H9 (cell line): ENCODE data around the gene ST6GALNAC3. TPM values are rescaled to one million over a fixed set of nuclear protein-coding genes. Genes with fewer than 3 reads are reported as not detected.

Experiments
- DNase-seq: peaks from one replicate; pipeline ENCODE4 v3.0.0-alpha.2; 2017
- H2AFZ ChIP-seq: one replicate; pipeline ENCODE4 v1.6.1; 2013; ENCODE audit warnings: mild to moderate bottlenecking, low read length, control low read depth, moderate library complexity
- H2AK5ac ChIP-seq: 2 replicates; pipeline ENCODE4 v1.6.1; 2013; ENCODE audit warnings: low read length, control low read depth, mixed read lengths; ENCODE audit not compliant: insufficient read length
- H2BK120ac ChIP-seq: one replicate; pipeline ENCODE4 v1.6.1; 2013; ENCODE audit warnings: low read depth, mild to moderate bottlenecking, low read length, control low read depth, inconsistent platforms; ENCODE audit not compliant: poor library complexity, severe bottlenecking
- H2BK12ac ChIP-seq: 2 replicates; pipeline ENCODE4 v1.6.1; 2013; ENCODE audit warnings: low read length, control low read depth, mixed read lengths, low read depth; ENCODE audit not compliant: insufficient read length
- H2BK15ac ChIP-seq: 2 replicates; pipeline ENCODE4 v1.6.1; 2013; ENCODE audit warnings: low read depth, low read length, control low read depth
- H2BK20ac ChIP-seq: one replicate; pipeline ENCODE4 v1.6.1; 2013; ENCODE audit warnings: low read depth, mild to moderate bottlenecking, low read length, control low read depth, inconsistent platforms; ENCODE audit not compliant: poor library complexity, severe bottlenecking
- H2BK5ac ChIP-seq: 2 replicates; pipeline ENCODE4 v1.6.1; 2013; ENCODE audit warnings: low read length, control low read depth, mixed read lengths; ENCODE audit not compliant: insufficient read length
- H3K14ac ChIP-seq: 2 replicates; pipeline ENCODE4 v1.6.1; 2013; ENCODE audit warnings: low read length, control low read depth; ENCODE audit not compliant: insufficient read depth
- H3K18ac ChIP-seq: 2 replicates; pipeline ENCODE4 v1.6.1; 2013; ENCODE audit warnings: low read depth, mild to moderate bottlenecking, mixed read lengths, low read length, control low read depth; ENCODE audit not compliant: insufficient read length
- H3K23ac ChIP-seq: 2 replicates; pipeline ENCODE4 v1.6.1; 2013; ENCODE audit warnings: low read length, control low read depth, mixed read lengths, low read depth; ENCODE audit not compliant: insufficient read length
- H3K23me2 ChIP-seq: 2 replicates; pipeline ENCODE4 v1.6.1; 2013; ENCODE audit warnings: low read depth, mild to moderate bottlenecking, mixed read lengths, low read length, control low read depth; ENCODE audit not compliant: insufficient read length, poor library complexity, severe bottlenecking
- H3K27ac ChIP-seq: 2 replicates; pipeline ENCODE4 v1.5.1; 2013; ENCODE audit warnings: low read length, control low read depth, mixed read lengths, low read depth; ENCODE audit not compliant: insufficient read length
- H3K27me3 ChIP-seq: 2 replicates; pipeline ENCODE4 v1.6.1; 2013; ENCODE audit warnings: low read length, control low read depth, inconsistent platforms; ENCODE audit not compliant: insufficient read depth
- H3K4ac ChIP-seq: 2 replicates; pipeline ENCODE4 v1.6.1; 2013; ENCODE audit warnings: low read depth, mild to moderate bottlenecking, control low read depth, inconsistent platforms, low read length, moderate library complexity
- H3K4me1 ChIP-seq: 2 replicates; pipeline ENCODE4 v1.6.1; 2013; ENCODE audit warnings: low read length, control low read depth, inconsistent platforms; ENCODE audit not compliant: insufficient read depth
- H3K4me2 ChIP-seq: 2 replicates; pipeline ENCODE4 v1.6.1; 2013; ENCODE audit warnings: low read length, control low read depth, mixed read lengths; ENCODE audit not compliant: insufficient read length, insufficient read depth
- H3K56ac ChIP-seq: 2 replicates; pipeline ENCODE4 v1.6.1; 2013; ENCODE audit warnings: low read depth, mild to moderate bottlenecking, mixed read lengths, low read length, control low read depth; ENCODE audit not compliant: insufficient read length
- H3K79me1 ChIP-seq: 2 replicates; pipeline ENCODE4 v1.6.1; 2013; ENCODE audit warnings: low read depth, mild to moderate bottlenecking, moderate library complexity, low read length, control low read depth, inconsistent platforms; ENCODE audit not compliant: insufficient read depth, poor library complexity, severe bottlenecking
- H3K79me2 ChIP-seq: 2 replicates; pipeline ENCODE4 v1.6.1; 2013; ENCODE audit warnings: low read length, control low read depth, inconsistent platforms; ENCODE audit not compliant: insufficient read depth
- H3K9ac ChIP-seq: 2 replicates; pipeline ENCODE4 v1.6.1; 2013; ENCODE audit warnings: low read length, control low read depth, mixed read lengths; ENCODE audit not compliant: insufficient read length; ENCODE audit errors: extremely low read depth
- H3K9me3 ChIP-seq: one replicate; pipeline ENCODE4 v1.6.1; 2013; ENCODE audit warnings: low read depth, low read length, inconsistent platforms; ENCODE audit not compliant: control insufficient read depth
- H3T11ph ChIP-seq: one replicate; pipeline ENCODE4 v1.6.1; 2013; ENCODE audit warnings: mild to moderate bottlenecking, low read length, control low read depth, inconsistent platforms
- H4K20me1 ChIP-seq: one replicate; pipeline ENCODE4 v1.6.1; 2013; ENCODE audit not compliant: control insufficient read depth, insufficient read length, insufficient read depth
- H4K5ac ChIP-seq: 2 replicates; pipeline ENCODE4 v1.6.1; 2013; ENCODE audit warnings: low read depth, mild to moderate bottlenecking, mixed read lengths, low read length, control low read depth; ENCODE audit not compliant: insufficient read length
- H4K8ac ChIP-seq: replicated peaks from 2 replicates; pipeline ENCODE4 v1.6.1; 2013; ENCODE audit warnings: low read length, control low read depth, mixed read lengths, low read depth; ENCODE audit not compliant: insufficient read length
- H4K91ac ChIP-seq: 2 replicates; pipeline ENCODE4 v1.6.1; 2013; ENCODE audit warnings: low read depth, mild to moderate bottlenecking, moderate library complexity, mixed read lengths, low read length, control low read depth; ENCODE audit not compliant: insufficient read length
- H3K27ac Mint-ChIP-seq, 3 experiments: 2 replicates in 2 of 3; 3 replicates in 1 of 3; pipeline ENCODE4 v1.8.0; 2020 to 2021; ENCODE audit warnings: mixed read lengths in 3 of 3, mild to moderate bottlenecking in 1 of 3, moderate library complexity in 1 of 3
- H3K27me3 Mint-ChIP-seq: 2 replicates; pipeline ENCODE4 v1.8.0; 2021; ENCODE audit warnings: low read depth, mild to moderate bottlenecking, moderate library complexity, mixed read lengths
- H3K36me3 Mint-ChIP-seq, 3 experiments: 2 replicates in 2 of 3; 3 replicates in 1 of 3; pipeline ENCODE4 v1.8.0; 2020 to 2021; ENCODE audit warnings: low read depth in 3 of 3, mixed read lengths in 3 of 3; ENCODE audit not compliant: insufficient read depth in 1 of 3
- H3K4me1 Mint-ChIP-seq, 2 experiments: 2 replicates each; pipeline ENCODE4 v1.8.0; 2020; ENCODE audit warnings: mixed read lengths in 2 of 2
- H3K4me3 Mint-ChIP-seq, 2 experiments: 2 replicates in 1 of 2; 3 replicates in 1 of 2; pipeline ENCODE4 v1.8.0; 2020 to 2021; ENCODE audit warnings: mild to moderate bottlenecking in 2 of 2, mixed read lengths in 2 of 2, moderate library complexity in 1 of 2
- H3K9me3 Mint-ChIP-seq, 2 experiments: 2 replicates in 1 of 2; 3 replicates in 1 of 2; pipeline ENCODE4 v1.8.0; 2020; ENCODE audit warnings: mild to moderate bottlenecking in 2 of 2, mixed read lengths in 2 of 2, moderate library complexity in 1 of 2
- CTCF ChIP-seq: fragments of 200-600 bp; sonication (generic); conservative IDR thresholded peaks from 3 replicates; pipeline ENCODE4 v1.8.0; 2021; ENCODE audit warnings: antibody characterized with exemption, mild to moderate bottlenecking
- WGBS: extraction: QIAGEN DNeasy Blood & Tissue Kit; methylation state at CpG from one replicate; pipeline ENCODE4 v1.1.7; 2013; ENCODE audit warnings: missing lambda C conversion rate, low lambda C conversion rate, mixed read lengths; ENCODE audit not compliant: insufficient read length; ENCODE audit errors: extremely low coverage; 5-methylcytosine and 5-hydroxymethylcytosine counted together
- total RNA-seq: library from RNA; stranded (reverse); gene quantifications from 2 replicates; pipeline ENCODE4 v1.2.1, GENCODE V29; 2021

ST6GALNAC3 gene
- total RNA-seq, 1 experiment from 2014 or later, result 11.2 TPM

DNA sequence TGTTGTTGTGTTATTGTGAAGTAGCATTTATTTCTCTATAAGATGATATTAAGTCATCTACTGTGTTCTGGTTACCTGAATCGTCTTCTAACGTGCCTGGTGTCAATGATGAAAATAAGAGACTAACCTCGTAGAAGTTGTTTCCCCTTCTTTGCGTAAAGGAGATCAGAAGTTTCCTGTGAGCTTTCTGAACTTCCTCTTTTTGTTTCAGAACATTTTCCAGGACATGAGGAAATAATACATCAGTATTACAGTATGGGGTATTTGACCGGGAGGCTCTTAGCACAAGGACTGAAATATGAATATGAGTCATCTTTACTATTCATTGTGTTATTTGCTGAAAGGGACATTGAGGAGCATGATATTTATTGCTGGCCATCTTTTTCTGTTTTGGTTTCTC lies 1.3 kb downstream of the ST6GALNAC3 start:
- H3K79me2 ChIP-seq, result no peaks in the 10 kb centered on the region; the same call in 1 of the 2 replicates
- H2BK5ac ChIP-seq, result no peak overlapping the region
- peak overlapping the region; percentile 90 for H3K4me2 ChIP-seq
- H3K14ac ChIP-seq, result no peak overlapping the region
- H3K23me2 ChIP-seq, result peaks cover 7% of the 10 kb centered on the region
- H2AK5ac ChIP-seq, result no peak overlapping the region
- H4K8ac ChIP-seq, result no peak overlapping the region
- peak overlapping the region; percentile 78 to 93; a peak in 4 of 5 replicates for H3K4me3 Mint-ChIP-seq
- no peak for TF ChIP-seq CTCF
- no CpG with 5 or more reads among the region's 5 CpGs for WGBS
- H4K20me1 ChIP-seq, result no peaks in the 10 kb centered on the region
- H3K27ac Mint-ChIP-seq, result no peak overlapping the region
- H2AFZ ChIP-seq, result no peak overlapping the region
- no peaks in the 10 kb centered on the region; a peak in 1 of 5 replicates for H3K9me3 Mint-ChIP-seq
- no peak overlapping the region for H3K9ac ChIP-seq
- H3K56ac ChIP-seq, result no peak overlapping the region
- 0 out of 2 replicates have a peak, but pooled peaks cover 3% of the 10 kb centered on the region for H3K4me1 ChIP-seq
- H2BK15ac ChIP-seq, result no peak overlapping the region
- no peak overlapping the region for H3K27ac ChIP-seq
- DNase-seq, result no peak
- H3K79me1 ChIP-seq, result peaks cover 3% of the 10 kb centered on the region
- H3K9me3 ChIP-seq, result no peaks in the 10 kb centered on the region
- no peak overlapping the region for H2BK20ac ChIP-seq
- no peak overlapping the region for H3K18ac ChIP-seq
- peaks cover 23% of the 10 kb centered on the region for H3K27me3 Mint-ChIP-seq
- no peak overlapping the region for H3T11ph ChIP-seq
- H4K91ac ChIP-seq, result no peak overlapping the region
- no peak overlapping the region for H3K23ac ChIP-seq
- no peaks in the 10 kb centered on the region; a peak in 1 of 7 replicates for H3K36me3 Mint-ChIP-seq
- no peak overlapping the region for H4K5ac ChIP-seq
- H2BK120ac ChIP-seq, result no peak overlapping the region
- H3K27me3 ChIP-seq, result no peaks in the 10 kb centered on the region
- no peak overlapping the region for H2BK12ac ChIP-seq
- no peak overlapping the region for H3K4ac ChIP-seq
- peaks cover 34 to 44% of the 10 kb centered on the region in 2 experiments for H3K4me1 Mint-ChIP-seq
